HG02970 (cell line): ENCODE data around the gene AGBL5.
"Not testable (repeated sequence)": the region's sequence is repeated elsewhere in the genome, so short reads cannot be mapped to it uniquely, and the experiment has no call there.

Experiments
- ATAC-seq: cut with Tn5 transposase; IDR thresholded peaks from one replicate; pipeline ENCODE4 v1.9.1; 2021; ENCODE audit warnings: mild to moderate bottlenecking, moderate library complexity, moderate number of reproducible peaks; ENCODE audit not compliant: unreplicated experiment, low FRiP score

AGBL5 gene

DNA sequence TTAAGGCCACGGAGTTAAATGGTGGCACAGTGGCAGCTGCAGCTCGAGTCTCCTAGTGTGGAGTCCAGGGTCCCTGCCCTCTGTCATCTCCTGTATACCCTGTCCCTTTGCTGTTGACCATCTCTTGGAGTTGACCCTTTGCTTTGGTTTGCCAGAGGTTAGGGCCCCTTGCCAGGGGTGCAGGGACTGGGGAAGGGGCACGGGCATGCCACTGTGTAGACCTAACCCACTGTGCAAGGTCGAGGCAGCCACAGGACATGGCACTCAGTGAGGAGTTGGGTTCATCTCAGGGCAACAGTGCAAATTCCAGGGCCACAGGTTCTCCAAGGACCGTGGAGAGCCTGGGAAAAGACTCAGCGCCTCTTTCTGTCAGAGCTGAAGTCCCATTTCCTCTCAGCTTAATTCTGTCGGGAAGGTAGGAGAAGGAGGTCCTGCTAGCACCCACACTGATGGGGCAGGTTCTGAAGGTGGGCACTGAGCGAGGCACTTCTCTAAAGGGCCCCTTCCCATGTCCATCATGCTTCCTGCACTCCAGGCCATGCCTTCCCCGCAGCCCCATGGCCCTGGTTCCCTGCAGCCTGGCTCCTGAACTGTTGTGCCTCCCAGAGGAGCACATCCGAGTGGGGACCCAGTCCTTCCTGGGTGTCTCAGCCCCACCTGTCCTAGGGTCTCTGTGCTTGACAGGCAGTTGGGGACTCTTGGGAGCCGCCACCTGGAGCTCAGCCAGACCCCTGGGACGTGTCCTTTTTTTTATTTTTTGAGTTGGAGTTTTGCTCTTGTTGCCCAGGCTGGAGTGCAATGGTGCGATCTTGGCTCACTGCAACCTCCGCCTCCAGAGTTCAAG, 37.9 kb downstream of the AGBL5 start:
- ATAC-seq = no peak

DNA sequence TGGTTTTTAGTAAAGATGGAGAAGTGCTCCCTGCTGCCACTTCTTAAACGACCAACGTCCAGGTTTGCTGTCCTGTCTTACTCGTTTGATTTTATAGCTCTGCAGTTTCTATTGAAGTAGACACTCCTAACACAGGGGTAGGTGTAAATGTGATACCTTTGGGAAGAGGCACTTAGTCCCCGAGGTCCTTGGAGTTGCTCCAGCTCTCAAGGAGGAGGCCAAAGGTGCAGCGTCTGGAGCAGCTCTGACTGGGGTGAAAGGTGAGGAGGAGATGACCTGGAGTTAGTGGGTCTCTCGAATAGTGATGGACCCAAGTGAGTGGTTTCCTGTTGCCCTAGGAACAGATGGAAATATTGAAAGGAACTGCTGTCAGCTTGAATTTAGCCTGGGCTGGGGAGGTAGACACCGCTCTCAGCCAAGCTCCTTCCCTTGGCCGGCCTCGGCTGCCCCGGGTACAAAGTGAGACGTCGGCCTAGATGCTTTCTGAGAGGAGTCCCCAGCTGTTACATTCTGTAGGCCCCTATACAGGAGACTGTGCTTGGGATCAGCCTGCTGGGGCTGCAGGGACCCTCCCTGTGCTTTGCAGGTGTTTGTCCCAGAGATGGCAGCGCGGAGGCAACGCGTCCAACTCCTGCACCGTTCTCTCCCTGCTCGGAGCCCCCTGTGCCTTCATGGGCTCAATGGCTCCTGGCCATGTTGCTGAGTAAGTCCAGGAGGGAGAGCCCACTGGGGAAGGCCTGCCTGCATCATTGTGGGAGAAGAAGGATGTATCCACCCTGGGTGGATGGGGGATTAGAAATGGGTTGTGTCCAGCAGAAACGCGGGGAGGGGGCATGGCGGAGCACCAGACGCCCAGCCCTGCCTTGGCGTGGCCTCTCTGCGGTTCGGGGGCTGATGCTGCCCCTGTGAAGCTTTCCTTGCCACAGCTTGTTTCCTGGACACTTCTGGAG, 40.6 kb downstream of the AGBL5 start:
- no peak for ATAC-seq

DNA sequence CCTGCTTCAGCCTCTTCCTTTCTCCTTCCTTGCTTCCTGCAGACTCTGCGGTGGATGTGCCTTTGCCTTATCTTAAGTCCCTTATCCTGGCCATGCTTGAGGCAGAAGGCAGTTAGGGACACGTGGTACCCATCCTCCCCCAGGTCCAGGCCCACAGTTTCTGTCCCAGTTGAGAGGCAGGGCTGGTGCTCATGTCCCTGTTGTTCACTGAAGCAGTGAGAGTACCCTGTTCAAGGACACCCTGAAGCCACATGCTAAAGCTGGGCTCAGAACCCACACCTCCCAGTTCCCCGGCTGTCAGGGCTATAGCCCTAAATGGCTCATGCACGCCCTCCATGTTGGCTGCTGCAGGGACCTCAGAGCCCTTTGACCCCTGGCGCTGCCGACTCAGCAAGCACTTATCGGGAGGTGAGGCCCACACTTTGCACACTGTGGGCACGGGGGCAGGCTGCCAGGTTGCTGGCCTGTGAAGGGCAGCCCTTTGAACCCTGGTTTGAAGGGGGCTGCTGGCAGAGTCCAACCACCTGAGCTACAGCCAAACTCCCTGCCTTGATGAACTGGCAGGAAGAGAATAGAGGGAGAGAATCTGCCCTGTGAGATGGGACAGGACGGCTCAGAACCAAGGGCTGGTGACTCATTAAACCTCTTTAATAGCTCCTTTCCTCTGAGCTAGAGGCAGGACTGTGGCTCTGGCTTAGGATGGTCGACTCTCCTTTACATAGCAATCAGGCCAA, 41.4 kb downstream of the AGBL5 start:
- ATAC-seq = no peak

DNA sequence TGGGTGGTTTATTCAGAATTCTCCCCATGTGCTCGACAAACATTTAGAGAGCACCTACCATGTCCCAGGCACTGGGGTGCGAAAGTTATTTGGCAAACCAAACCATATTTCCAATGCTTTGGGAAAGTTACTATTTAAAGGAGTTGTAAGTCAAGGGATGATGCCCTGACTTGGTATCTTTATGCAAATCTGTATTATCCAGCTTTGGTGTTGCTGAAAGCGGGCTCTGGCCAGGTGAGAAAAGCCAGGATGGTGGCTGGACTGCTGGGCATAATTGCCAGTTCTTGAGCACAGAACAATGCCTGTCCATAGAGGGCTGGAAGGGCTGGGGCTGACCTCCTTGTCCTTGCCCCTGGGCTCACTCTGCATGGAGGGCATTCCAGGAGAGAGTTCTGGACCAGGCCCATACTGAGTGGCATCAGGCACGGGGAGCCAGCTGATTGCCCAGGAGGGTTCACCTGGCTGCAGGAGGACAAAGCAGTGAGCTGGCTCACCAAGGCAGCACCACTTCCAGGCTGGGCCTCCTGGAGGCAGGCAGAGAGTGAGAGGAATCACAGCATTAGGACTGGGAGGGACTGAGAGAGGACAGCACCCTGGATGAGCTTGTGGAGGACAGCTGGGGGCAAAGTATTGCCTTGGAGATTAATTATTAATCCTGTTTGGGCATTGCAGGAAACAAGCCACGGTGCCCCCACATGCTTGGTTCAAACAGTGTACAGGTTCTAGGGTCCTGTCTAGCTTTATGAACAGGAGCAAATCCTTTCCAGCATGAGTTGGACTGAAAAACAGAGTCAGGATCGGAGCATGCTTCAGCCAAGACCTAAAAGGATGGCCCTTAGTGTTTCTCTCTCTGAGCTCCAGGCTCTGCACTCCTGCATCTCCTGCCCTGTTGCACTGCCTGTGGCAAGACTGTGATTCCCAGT, 42.2 kb downstream of the AGBL5 start:
- ATAC-seq = no peak

DNA sequence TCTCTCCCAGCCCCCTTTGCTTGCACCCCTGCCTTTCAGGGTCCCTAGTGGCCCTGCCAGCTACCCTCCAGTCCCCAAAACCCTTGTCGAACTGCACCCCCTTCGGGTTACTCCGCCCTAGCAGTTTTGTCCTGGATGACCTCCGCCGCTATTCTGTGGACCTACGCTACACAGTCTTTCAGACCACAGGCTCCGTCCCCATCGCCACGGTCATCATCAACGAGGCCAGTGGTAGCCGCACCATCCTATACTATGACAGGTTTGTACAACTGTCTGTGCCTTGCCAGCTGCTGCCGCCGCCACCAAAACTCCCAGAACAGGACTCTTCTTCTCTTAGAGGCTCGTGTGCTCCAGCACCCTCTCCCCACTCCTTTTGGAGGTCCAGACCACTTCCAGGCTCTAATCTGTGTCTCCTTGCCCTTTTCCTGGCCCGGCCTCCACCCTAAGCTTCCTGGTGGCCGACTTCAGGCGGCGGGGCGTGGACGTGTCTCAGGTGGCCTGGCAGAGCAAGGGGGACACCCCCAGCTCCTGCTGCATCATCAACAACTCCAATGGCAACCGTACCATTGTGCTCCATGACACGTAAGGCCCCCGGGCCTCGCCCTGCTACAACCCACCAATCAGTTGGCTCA, 43.0 kb downstream of the AGBL5 start:
- ATAC-seq = no peak

DNA sequence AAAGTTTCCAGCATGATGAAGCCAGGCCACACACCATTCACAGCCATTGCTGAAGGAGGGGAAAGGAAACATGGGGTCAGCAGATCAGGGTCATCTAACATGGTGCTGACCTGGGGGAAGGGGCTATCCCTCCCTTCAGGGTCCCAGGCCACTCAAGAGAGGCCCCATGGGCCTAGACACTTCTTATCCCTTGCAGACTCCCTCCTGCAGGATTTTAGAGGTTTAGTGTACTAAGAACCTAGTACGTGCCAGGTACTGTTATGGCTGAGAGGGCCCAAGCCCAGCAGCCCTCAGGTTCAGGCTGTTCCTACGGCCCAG, 43.9 kb downstream of the AGBL5 start:
- no peak for ATAC-seq

DNA sequence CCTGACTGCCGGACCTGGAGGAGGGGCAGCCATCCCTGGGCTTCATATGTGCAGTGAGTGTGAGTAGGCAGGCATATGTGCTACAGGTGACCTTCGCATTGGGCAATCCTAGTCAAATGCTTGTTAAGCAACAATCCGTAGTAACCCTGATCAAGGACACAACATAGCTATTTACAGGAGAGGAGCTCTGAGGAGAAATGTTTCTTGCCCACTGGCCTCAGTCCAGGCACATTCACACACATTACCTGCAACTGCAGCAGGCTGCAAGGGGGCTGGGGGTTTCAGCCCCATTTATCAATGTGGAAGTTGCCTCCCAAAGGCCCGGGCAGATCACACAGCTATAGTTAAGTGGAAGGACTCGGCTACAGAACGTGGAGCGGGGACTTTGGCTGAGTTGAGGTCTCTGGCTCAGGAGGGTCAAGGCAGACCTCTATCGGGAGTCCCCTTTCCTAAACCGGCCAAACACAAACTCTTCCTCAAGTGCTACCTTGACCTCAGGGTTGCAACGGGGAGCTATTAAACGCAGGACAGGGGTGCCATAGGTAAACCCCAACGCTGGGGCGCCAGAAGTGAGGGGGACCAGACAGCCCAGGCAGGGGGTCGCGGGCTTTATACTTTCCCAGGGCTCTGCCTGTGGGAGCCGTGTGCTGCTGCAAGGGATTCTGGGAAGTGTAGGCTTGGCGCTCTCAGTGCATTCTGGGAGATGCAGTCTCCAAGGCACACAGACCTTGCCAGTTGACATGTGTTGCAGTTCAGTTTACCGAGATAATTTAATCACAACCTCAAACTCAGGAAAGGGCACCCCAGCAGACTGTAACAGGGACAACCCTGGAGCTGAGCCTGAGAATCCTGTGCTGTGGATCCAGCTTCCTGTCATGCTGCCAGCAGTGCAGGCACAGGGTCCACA, 44.5 kb downstream of the AGBL5 start:
- ATAC-seq = no peak

DNA sequence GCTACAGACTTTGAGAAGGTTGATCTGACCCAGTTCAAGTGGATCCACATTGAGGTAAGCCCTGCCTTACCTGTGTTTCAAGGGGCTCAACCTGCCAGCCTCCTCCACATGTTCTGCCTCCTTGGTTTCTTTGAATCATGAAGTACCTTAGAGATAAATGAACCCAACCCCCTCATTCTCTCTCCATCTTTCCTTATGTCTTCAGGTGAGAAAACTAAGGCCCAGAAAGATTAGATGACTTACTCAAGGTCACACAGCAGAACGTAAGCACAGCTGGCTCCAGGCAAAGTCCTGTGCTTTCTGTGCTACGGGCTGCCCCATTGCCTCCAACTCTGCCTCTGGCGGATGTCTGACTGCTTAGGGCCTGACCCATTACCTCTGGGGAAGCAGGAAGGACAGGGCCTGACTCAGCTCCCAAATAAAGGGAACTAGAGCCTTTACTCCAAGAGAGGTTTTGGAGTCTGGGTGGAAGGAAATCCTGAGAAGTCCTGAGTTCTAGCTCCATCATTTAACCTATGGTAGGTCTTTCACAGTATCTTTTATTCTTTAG, 45.4 kb downstream of the AGBL5 start:
- ATAC-seq = no peak

DNA sequence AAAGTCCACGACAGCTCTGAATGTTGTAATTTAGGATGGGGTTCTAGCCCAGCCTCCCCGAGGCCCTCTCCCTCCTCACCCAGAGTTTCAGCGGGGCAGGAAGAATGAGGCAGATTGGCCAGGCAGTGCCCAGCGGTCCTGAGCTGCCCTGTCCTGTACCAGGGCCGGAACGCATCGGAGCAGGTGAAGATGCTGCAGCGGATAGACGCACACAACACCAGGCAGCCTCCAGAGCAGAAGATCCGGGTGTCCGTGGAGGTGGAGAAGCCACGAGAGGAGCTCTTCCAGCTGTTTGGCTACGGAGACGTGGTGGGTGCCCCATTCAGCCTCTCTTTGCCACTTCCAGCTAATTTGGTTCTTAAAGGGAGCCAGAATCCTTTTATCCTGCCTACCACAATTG, 45.9 kb downstream of the AGBL5 start:
- no peak for ATAC-seq

DNA sequence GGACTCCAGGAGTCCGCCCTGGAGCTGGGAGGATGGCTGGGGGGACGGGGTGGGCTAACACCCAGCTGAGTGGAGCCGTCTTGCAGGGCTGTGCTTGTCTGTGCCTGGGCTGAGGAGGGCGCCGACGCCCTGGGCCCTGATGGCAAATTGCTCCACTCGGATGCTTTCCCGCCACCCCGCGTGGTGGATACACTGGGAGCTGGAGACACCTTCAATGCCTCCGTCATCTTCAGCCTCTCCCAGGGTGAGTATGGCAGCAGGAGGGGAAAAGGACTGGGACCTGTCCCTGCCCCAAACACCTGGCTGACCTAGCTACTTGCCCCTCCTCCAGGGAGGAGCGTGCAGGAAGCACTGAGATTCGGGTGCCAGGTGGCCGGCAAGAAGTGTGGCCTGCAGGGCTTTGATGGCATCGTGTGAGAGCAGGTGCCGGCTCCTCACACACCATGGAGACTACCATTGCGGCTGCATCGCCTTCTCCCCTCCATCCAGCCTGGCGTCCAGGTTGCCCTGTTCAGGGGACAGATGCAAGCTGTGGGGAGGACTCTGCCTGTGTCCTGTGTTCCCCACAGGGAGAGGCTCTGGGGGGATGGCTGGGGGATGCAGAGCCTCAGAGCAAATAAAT, 48.0 kb downstream of the AGBL5 start:
- no peak for ATAC-seq

DNA sequence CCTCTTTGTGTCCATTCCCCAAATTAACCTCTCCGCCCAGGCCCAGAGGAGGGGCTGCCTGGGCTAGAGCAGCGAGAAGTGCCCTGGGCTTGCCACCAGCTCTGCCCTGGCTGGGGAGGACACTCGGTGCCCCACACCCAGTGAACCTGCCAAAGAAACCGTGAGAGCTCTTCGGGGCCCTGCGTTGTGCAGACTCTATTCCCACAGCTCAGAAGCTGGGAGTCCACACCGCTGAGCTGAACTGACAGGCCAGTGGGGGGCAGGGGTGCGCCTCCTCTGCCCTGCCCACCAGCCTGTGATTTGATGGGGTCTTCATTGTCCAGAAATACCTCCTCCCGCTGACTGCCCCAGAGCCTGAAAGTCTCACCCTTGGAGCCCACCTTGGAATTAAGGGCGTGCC, 48.6 kb downstream of the AGBL5 start:
- no peak for ATAC-seq

DNA sequence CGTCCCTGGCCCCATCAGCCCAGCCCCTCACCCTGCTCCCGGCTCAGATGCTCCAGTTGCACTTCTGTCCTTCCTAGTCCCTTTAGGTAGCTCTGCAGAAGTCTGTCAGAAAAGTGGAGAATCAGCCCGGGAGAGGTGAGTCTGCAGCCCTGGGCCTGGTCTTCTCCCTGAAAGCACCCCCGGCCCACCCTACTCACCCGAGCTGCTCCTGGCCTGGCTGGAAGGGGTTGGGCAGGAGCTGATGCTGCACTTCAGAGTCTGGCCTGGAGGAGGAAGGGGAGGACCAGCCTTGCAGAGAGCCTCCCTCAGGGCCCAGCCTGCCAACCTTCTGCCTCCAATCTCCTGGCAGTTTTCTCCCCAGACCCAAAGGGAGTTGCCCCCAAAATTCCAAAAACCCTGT, 50.9 kb downstream of the AGBL5 start:
- ATAC-seq = no peak

DNA sequence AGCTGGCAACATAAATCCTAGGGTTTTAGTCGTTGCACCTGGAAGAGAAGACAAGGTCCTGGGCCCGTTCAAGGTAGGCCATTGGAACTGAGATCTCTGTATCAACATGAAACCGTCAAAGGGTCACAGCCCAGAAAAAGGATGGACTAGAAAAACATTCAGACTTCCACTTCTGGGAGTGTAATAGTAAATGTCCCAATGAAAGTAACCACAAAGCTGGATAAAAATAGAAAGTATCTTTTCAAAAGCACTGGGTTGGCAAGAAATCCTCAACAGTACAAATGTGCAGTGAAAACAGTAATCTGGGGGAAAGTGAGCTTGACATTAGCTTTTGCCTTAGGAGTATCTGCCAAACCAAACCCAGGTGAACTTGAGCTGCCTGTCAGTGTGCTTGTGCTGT, 54.5 kb downstream of the AGBL5 start:
- ATAC-seq = no peak

DNA sequence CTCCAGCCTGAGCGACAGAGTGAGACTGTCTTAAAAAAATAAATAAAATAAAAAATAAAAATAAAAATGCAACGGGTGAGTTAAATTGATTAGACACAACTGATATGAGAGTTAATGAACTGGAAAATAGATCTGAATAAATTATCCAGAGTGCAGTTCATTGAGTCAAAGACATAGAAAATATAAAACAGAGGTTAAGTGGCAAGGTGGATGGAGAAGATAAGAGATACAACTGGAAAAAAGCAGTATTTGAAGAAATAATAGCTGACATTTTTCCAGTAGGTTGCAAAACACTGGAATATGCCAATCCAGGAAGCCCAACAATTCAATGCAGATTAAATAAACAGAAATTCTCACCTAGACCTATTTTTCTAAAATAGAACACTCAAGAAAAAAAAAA, 56.8 kb downstream of the AGBL5 start:
- no peak for ATAC-seq

DNA sequence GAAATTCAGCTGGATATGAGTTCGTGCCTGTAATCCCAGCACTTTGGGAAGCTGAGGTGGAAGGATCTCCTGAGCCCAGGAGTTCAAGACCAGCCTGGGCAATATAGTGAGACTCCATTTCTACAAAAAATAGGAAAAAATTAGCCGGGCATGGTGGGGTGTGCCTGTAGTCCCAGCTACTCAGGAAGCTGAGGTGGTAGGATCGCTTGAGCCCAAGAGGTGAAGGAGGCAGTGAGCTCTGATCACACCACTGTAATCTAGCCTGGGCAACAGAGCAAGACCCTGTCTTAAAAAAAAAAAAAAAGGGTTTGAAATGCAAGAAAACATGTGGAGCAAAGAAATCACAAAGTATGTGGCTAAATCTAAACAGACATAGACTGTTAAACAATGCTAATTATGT, 57.6 kb downstream of the AGBL5 start:
- ATAC-seq = no peak

DNA sequence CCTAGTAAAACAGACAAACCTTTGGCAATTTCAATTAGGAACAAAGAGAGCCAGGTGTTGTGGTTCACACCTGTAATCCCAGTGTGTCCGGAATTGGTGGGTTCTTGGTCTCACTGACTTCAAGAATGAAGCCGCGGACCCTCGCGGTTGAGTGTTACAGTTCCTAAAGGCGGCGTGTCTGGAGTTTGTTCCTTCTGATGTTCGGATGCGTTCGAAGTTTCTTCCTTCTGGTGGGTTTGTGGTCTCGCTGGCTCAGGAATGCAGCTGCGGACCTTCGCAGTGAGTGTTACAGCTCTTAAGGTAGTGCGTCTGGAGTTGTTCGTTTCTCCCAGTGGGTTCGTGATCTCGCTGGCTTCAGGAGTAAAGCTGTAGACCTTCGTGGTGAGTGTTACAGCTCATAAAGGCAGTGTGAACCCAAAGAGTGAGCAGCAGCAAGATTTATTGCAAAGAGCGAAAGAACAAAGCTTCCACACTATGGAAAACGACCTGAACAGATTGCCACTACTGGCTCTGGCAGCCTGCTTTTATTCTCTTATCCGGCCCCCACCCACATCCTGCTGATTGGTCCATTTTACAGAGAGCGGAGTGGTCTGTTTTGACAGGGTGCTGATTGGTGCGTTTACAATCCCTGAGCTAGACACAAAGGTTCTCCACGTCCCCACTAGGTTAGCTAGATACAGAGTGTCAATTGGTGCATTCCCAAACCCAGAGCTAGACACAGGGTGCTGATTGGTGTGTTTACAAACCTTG, 59.3 kb downstream of the AGBL5 start:
- not testable (repeated sequence) for ATAC-seq
